ENCODE measurements around the gene NR2F6.
A peak's percentile ranks its signal among the peaks of the same experiment; 100 is the strongest.

The NR2F6 gene

DNA sequence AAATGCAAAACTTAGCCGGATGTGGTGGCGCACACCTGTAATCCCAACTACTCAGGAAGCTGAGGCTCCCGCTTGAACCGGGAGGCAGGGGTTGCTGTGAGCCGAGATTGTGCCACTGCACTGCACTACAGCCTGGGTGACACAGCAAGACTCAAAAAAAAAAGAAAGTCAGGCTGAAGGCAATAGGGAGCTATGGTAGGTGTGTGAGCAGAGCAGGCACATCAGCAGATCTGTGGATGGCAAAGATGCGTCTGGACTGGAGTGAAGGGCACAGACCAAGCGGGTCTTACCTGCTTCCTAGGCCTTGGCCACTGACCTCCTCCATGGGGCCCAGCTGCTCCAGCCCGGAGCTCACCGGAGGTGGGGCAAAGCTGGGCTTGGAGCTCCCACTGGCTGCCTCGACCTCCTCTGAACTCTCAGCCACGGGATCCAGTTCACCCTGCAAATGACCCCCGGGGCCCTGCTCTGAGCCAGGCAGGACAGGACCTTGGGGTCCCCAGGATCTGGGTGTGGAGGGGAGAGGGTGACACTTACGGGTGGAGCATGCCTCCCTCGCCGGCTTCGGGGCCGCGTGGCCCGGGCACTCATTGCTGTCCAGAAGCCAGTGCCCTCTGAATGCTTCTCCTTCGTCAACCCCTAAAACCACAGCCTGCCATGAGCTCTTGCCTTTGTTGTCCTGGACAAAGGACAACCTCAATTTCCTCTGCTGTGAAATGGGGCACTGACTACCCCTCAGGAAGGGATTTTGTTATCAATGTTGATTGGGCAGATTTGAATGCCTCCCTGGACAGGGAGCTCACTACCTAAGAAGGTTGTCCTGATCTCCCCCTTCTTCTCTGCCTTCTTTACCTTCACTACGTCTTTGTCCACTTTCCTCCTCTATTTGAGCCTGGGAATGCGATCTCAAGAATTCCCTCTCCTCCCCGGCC, 18.3 kb upstream of the NR2F6 start:
- DNase-seq = no peak

DNA sequence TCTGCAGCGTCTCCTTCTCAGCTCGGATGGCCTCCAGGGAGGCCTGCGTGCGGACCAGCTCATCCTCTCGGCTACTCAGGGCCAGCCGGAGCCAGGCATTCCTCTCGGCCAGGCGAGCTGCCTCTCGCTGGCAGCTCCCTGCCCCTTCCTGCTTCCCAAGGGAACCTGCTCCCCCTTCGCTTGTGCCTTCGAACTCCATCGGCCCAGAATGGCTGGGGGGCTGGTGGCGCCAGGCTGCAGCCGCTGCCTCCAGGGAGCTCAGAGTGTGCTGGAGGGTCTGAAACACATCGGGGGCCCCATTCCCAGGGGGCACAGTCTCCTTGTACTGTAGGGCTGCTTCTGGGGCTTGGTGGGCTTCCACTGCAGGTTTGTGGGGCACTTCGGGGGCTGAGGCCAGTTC, 16.8 kb upstream of the NR2F6 start:
- no peak for DNase-seq

DNA sequence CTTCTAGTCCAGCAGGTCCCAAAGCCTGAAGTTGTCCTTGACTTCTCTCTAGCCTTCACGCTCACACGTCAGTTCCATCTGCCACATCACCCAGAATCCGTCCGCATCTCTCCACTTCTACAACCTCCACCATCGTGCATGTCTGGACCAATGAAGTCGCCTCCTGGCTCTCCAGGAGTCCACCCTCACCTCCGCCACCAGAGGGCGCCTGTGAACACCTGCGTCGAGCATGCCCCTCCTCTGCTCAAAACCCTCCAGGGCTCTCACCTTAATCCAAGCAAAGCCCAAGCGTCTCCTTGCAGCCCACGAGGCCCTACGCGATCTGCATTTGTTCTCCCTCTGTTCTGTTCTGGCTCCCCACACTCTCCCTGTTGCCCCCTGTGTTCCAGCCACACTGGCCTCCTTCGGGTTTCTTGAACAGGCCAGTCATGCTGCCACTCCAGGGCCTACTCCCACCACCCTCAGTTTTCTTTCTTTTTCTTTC, 15.2 kb upstream of the NR2F6 start:
- peak; percentile 66 to 84 for DNase-seq

DNA sequence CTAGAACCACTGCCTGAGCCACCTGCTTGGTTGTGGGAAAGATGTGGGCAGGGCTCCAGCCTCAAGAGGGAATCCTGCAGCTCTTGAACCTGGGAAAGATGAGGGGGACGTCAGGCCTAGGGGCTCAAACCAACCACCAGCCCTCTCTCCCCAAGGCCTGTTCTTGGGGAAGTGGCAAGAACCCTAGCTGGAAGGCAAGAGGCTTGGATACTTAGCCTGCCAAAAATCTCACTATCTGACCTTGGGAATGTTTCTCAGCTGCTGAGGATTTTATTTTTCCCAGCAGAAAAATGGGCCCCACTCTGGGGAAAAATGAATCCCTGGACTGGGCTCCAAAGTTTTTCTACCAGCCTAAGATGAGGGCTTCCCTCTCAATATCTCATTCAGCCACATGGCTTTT, 14.2 kb upstream of the NR2F6 start:
- no peak for DNase-seq

DNA sequence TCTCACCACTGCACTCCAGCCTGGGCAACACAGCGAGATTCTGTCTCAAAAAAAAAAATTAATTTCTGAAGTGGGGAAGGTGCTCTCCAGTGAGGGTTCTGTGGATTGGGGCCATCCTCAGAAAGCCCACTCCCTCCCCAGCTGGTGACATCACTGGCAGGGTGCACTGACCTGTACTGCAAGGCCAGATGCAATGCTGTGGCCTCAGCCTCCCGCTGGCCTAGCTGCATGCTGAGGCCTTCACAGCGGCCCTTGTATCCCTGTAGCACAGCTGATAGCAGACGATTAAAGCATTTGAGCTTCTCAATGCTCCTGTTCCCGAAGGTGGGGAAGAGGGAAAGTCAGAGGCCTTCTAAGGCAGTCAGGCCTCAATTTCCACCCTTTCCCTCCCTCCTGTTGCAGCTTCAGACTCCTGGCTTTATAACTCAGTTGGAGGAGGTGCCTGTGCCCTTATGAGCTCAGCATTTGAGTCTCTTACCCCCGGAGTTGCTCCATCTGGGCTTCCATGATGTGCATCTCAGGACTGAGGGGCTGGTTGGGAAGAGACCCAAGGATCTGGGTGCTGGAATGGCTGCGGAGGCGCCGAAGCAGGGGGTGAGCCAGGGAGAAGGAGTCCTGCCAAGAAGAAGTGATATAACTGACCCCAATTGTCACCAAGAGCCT, 13.5 kb upstream of the NR2F6 start:
- no peak for DNase-seq

DNA sequence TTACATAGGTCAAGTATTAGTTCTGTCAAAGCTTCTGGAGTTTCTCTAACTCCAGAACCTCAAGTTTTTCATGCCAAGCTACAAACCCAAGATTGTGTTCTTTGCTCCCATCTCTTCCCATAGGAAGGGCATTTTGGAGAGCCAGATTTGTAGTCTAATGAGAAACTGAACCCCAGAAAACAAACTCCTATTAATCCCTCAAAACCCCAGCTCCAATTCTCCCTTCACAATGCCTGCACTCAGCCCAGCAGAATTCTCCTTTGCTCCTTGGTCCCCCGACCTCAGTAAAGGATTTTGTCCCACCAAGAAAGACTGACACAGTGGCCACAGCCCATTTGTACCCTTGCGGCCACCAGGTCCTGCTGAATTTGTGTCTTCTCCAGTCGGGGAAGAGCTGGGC, 10.4 kb upstream of the NR2F6 start:
- no peak for DNase-seq

DNA sequence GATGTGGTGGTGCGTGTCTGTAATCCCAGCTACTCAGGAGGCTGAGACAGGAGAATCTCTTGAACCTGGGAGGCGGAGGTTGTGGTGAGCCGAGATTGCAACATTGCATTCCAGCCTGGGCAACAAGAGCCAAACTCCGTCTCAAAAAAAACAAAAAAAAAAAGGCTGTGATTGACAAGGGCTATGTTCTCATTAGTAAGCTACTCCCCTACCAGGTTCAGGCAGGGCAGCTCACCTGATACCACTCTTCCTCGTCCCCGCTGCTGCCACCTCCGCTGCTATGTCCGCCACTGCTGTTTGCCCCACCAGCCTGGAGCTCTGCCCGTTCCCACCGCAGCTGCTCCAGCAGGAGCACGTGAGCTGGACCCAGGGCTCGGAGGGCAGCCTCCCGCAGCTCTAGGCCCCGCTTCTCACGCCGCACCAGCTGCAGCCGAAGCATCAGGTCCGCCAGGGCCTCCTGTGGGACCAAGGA, 9.5 kb upstream of the NR2F6 start:
- no peak for DNase-seq

DNA sequence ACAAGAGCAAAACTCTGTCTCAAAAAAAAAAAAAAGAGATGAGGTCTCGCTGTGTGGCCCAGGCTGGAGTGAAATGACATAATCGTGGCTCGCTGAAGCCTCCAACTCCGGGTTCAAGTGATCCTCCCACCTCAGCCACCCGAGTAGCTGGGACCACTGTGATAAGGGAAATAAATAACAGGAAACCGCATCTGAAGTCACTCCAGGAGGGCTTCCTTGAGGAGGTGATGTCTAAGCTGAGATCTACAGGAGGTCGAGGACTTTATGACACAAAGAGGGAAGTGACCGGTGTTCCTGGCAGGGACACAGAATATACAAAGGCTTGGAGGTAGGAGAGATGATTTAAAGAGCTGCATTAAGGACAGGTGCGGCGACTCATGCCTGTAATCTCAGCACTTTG, 8.9 kb upstream of the NR2F6 start:
- no peak for DNase-seq

DNA sequence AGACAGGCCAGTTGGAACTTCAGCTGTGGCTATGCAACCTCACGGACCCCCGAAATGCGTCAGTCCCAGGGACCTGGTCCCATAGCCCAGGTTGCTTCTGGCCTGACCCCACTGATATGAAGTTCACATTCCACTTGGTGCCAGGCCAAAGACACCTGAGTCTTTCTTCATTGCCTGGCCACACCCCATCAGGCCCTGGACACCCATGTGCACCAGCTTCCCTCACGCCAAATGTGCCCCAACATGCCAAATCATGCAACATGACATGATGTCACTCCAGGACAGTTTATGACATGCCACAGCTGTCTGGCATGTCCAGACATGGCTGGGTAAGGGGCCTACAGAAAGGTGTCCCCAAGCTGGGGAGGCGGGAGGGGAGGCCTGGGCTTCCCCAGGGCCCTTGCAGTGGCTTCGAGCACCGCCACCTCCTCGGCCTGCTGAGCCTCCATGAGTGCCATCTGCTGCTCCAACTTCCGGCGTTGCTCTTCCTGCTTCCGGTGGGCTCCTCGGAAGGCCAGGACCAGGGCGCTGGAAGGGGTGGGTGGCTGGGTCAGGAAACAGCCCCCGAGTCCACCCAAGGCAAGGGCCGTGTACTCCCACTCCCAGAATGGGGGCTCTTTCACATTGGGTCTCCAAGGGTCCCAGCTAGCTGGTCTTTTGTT, 4.3 kb upstream of the NR2F6 start:
- no peak for DNase-seq

DNA sequence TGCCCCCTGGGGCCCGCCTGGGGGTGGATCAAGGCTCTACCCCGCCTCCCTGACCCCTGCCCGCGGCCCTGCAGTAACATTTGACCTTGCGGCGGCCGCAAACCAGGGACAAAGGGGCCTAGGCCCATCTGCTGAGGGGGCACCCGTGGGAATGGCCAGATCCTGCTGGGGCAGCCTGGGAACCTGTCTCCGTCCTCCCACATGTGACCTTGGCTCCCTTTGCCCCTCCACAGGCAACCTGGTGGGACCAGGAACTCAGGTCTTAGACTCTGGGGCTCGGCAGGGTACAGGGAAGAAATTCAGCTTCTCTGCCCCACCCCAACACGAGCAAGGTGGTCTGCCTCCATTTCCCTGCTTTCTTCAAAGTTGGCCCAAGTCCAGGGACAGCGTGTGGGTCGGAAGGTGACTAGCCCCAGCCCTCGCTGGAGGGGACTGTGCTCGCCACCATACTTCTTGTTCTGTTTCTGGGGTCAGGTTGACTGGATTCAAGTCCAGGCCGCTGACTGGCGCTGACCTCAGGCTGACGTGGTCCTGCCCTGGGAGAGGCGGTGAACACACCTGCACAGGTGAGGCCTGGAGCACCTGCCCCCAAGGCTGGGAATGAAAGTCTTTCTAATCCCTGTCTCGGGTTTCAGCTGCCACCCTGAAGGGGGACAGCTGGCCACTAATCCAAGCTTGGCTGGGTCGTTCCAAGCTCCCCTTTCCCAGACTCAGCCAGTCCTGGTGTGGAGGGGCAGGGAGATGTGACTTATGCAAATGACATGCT, 2.5 kb upstream of the NR2F6 start:
- no peak for DNase-seq

DNA sequence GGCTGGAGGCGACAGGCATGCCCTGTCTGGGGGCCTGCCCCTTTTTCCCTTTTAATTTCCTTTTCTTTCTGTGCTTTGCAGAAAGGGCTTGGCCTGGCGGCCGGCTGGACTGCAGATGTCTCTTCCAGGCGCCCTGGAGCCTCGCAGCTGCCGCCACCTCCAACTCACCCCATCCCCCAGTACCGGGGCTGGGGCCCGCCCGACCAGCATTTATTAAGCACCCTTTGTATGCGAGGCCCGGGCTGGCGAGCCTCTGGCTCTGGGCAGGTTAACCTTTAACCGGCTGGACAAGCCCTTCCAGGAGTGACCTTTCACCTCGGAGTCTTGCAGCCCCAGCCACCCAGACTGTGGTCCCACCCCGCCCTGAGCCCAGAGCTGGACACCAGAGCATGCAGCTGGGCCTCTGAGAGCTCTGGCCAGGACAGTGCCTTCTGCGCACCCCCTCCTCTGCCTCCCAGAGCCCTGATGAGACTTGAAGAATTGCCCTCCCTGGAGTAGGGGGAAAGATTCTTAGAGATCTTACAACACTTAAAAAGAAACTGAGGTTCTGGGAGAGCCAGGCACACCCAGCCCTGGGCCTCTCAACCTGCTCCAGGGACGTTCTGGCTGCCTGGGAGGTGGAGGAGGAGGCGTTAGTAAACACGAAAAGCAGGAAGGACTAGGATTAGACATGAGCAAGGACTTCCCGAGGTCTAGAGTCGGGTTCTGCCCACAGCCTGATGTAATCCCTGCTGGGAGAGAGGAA, 1.1 kb upstream of the NR2F6 start:
- no peak for DNase-seq

DNA sequence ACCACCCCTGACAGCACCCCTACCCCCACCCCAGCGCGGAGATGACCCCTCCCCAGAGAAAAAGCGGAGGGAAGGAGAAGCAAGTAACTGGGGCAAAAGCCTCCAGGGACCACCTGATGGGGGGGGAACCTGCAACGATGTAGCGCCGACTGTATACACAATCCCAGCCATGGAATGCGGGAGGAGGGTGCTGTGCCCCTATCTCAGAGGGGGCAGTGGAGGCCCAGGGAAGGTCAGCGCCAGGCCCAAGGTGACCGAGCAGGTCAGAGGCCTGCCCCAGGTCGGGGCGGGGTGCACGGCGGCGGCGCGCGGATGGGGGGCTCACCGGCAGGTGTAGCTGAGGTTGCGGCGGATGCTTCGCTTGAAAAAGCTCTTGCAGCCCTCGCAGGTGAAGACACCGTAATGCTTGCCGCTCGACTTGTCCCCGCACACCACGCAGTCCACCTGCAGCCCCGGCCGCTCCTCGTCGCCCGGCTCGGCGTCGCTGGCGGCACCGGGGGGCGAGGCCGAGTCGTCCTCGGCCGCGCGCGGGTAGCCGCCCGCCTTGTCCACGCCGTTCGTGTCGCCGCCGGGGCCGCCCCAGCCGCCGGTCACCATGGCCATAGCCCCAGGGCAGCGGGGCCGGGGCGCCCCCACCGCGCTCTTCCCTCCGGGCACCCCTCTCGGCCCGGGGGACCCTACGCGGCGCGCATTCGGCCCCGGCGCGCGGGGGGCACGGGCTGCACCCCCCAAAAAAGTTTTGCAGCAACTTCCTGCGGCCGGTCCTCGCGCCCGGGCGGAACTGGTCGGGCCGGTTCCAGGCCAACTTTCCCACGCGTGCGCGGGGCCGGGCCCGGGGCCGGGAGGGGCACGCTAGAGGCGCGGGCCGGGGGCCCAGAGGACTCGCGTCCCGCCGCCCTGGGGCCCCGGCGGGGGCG, 843 bp downstream of the NR2F6 start:
- no peak for DNase-seq

DNA sequence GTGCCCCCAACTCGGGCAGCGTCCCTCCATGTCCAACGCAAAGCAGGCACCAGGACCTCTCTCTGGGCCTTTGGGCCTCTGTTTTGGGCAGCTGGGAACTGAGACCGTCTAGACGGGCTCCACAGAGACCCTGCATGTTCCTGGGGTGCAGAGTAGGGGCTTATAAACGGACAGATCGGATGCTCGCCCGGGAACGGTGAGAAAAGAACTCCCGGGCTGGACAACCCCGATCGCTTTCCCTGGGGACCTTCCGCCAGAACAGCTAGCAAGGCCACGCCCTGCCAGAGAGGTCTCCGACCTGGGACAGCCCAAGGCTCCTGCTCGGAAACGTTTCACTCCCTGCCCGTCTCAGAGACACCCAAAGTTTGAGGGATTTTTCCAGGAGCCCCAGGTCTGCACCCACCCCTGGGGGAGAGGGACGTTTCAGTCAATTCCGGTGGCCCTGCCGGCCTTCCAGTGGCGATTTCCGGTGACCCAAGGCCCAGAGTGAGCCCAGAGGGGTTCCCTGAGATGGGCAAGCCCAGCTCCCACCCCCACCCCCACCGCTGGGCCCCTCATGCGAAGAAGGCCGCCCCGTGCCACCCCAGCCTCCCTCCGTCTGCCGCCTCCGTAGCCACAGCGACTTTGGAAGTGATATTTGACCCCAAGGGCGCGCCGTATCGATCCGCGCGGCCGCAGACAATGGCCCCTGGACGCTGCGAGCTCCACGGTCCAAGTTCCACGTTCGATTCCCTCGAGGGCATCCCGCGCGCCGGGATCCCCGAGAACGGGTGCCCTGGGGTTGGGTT, 1.7 kb downstream of the NR2F6 start:
- no peak for DNase-seq

DNA sequence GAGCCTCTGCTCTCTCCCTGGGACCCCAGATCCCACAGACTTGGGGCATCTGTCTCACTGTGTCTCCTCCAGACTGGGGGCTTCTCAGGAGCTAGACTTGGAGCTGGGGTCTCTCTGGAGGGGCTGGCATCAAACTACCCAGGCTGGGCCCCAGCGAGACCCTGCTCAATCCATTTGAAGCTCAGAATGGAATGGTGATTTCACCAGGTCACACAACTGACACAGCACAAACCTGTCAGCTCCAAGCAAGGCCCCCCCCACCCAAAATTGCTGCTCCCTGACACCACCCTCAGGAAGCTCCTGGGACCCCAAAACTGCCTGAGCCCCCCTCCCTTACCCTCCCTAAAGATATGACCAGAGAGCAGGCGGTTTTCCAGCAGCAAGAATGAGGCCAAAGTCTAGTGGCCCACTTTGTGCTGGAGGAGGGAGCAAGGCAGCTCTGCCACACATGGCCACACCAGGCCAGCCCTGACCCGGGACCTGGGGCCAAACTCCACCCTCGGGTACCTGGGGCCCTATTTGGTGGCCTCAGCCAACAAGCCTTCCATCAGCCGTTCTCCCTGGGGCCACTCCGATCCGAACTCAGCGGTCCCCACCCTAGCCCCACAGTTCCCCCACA, 2.4 kb downstream of the NR2F6 start:
- no peak for DNase-seq

DNA sequence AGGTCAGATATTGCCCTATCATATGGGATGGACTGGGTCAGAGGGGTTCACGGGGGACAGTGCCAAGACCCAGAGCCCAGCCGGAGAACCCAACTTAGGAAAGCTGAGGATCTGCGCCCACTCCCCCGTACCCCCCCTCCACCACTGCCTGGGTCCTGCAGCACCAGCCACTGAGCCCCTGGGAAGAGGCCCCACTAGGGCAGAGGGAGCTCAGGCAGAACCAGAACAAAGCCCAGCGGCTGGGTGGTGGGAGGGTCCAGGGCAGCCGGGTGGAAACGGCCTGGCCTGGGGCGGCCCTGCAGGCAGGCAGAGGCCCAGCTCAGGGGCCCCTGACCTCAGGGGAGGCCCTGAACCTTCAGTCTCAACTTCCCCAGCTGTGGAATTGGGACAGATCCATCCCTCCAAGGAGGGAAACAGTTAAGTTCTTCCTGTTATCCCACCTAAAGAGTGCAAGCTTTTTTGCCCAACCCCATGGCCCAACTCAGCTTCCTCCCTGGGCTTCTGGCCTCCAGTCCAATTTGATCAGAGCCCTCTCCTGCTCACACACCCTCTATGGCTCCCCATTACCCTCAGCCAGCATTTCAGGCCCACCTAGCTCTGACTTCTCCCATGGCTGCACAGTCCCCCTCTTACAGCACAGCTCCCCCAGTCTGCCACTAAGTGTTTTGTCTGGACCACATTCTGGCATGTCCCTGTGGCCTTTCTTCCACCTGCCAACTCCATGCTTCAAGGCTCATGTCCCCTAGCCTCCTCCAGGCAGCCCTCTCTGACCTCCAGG, 3.1 kb downstream of the NR2F6 start:
- DNase-seq = no peak

DNA sequence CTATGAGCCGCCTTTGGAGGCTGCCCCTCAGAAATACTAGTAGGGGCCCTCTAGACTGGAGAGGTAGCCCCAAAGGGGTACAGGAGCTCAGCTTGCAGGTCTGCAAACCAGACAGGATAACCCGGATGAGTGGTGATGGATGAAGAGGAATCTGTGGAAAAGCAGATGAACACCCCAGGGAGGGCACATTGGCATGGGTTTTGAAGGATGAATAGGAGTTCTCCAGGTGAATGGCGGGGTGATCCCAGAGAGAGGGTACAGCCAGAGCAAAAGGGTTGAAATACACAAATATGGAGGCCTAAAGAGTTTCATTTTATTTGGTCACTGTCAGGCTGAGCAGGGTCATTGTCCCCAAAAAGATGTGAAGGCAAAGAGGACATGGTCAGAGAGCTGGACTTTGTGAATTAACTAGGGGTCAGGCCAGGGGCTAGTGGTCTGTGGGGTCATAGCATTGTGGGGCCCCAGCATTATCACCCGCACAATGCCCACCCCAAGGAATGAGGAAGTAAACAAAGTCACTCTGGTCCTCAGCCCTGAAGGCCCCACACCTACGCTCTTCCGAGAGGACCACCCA, 4.8 kb downstream of the NR2F6 start:
- no peak for DNase-seq

DNA sequence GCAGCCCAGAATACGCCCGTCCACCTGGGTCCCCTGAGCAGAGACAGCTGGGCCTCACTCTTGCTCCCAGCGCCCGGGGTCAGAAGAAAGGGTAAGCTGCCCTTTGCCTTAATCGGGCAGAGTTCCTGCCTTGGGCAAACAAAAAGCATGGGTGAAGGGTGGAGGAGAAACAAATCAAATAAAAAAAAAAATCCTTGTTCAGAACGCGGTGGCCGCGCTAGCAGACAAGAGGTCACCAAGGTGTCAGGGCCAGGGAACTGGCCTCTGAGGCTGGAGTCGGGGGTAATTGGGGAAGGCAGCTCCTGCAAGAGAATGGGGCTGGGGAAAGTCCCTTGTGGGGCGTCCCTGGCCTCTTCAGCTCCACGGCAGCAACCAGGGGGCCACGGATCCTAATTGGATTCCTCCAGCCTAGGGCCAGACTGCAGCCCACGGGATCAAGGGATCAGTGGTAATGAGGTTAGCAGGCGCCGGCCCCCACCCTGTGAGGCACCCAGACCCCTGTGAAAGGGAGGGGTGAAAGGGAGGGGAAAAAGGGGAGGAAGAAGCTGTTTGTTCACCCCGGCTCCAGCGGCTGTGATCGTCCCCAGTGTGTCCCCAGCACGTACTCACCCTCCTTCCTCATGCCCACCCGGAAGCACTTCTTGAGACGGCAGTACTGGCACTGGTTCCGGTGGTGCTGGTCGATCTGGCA, 5.5 kb downstream of the NR2F6 start:
- DNase-seq = no peak
